ENCODE measurements around the gene NEUROG1. TPM values are rescaled to one million over a fixed set of nuclear protein-coding genes. Genes with fewer than 3 reads are reported as not detected.
A peak's percentile ranks its signal among the peaks of the same experiment; 100 is the strongest.

Gene NEUROG1
- total RNA-seq, 1 experiment from 2014 or later: not detected

DNA sequence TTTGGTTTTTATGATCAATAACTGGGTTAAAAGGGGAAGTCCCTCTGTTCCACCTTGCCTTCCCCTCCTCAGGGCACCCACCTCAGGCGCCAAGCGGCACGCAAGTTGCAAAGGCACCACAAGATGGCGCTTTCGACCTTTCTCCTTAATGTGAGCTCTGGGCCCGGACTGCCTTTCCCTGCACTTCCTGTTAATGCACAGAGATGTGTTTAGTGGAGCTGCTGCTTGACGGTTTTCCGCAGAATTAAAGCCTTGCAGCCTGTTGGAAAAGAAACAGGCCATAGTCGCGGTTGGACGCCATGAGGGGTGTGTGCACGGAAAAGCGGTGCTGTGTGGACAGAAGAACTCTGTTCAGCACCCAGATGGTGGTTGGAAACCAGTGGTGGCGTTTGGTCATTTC, 25.1 kb upstream of the NEUROG1 start:
- no peaks in the 10 kb centered on the region for H3K9me3 ChIP-seq (ENCODE audit: low read depth, low read length, poor library complexity, severe bottlenecking)
- H3K4me1 ChIP-seq (ENCODE audit: insufficient read depth, low read length, poor library complexity, severe bottlenecking): peaks cover 5% of the 10 kb centered on the region
- H3K36me3 ChIP-seq (ENCODE audit: insufficient read depth, low read length, poor library complexity, severe bottlenecking): no peaks in the 10 kb centered on the region
- no peak overlapping the region for H3K4me3 ChIP-seq (ENCODE audit: low read depth, low read length, poor library complexity, severe bottlenecking)
- intact Hi-C loops (cut with micrococcal nuclease; ENCODE audit: unreplicated experiment): loop anchor here (1.0 to 2.0 kb wide), 2 partner anchors 168 to 269 kb away; no protein-coding TSS in a partner anchor
- TF ChIP-seq EZH2 (IDR thresholded peaks at IDR 0.05; ENCODE audit: borderline replicate concordance, low read depth, low read length, poor library complexity, severe bottlenecking): no peak
- peak; percentile 91 for TF ChIP-seq CTCF (conservative IDR thresholded peaks at IDR 0.05; ENCODE audit: low read depth, low read length)
- DNase-seq (ENCODE audit: low spot score): peak; percentile 87
- ChIA-PET POLR2A (ENCODE audit: low non-redundant PET) (no interaction called here), CTCF (interaction anchor here (0.5 to 1.6 kb wide), 11 partner anchors 10 to 270 kb away, joined by 3 to 15 read pairs (median 3); partner anchors contain the start of gene CXCL14)
- H3K27ac ChIP-seq (ENCODE audit: low read depth, low read length, poor library complexity, severe bottlenecking): no peak overlapping the region
- H3K27me3 ChIP-seq (replicated peaks; ENCODE audit: insufficient read depth, low read depth, low read length, poor library complexity): peaks cover 9% of the 10 kb centered on the region
- no TSS peak for BruUV-seq (replicated peaks)

GRCh38 chr5:135559354-135559753, 23.6 kb upstream of the NEUROG1 start:
- intact Hi-C loops (cut with micrococcal nuclease; ENCODE audit: unreplicated experiment): no loop called here
- H3K27me3 ChIP-seq (replicated peaks; ENCODE audit: insufficient read depth, low read depth, low read length, poor library complexity): peaks cover 9% of the 10 kb centered on the region
- BruUV-seq (replicated peaks): no TSS peak
- no peaks in the 10 kb centered on the region for H3K4me1 ChIP-seq (ENCODE audit: insufficient read depth, low read length, poor library complexity, severe bottlenecking)
- H3K36me3 ChIP-seq (ENCODE audit: insufficient read depth, low read length, poor library complexity, severe bottlenecking): no peaks in the 10 kb centered on the region
- TF ChIP-seq CTCF (conservative IDR thresholded peaks at IDR 0.05; ENCODE audit: low read depth, low read length): no peak
- no peak for TF ChIP-seq EZH2 (IDR thresholded peaks at IDR 0.05; ENCODE audit: borderline replicate concordance, low read depth, low read length, poor library complexity, severe bottlenecking)
- DNase-seq (ENCODE audit: low spot score): peak; percentile 70
- H3K27ac ChIP-seq (ENCODE audit: low read depth, low read length, poor library complexity, severe bottlenecking): no peak overlapping the region
- H3K9me3 ChIP-seq (ENCODE audit: low read depth, low read length, poor library complexity, severe bottlenecking): no peaks in the 10 kb centered on the region
- ChIA-PET POLR2A (ENCODE audit: low non-redundant PET) (no interaction called here), CTCF (interaction anchor here (0.6 to 0.8 kb wide), 2 partner anchors 272 to 276 kb away, joined by 3 to 4 read pairs; no protein-coding TSS in a partner anchor)
- H3K4me3 ChIP-seq (ENCODE audit: low read depth, low read length, poor library complexity, severe bottlenecking): no peak overlapping the region

DNA sequence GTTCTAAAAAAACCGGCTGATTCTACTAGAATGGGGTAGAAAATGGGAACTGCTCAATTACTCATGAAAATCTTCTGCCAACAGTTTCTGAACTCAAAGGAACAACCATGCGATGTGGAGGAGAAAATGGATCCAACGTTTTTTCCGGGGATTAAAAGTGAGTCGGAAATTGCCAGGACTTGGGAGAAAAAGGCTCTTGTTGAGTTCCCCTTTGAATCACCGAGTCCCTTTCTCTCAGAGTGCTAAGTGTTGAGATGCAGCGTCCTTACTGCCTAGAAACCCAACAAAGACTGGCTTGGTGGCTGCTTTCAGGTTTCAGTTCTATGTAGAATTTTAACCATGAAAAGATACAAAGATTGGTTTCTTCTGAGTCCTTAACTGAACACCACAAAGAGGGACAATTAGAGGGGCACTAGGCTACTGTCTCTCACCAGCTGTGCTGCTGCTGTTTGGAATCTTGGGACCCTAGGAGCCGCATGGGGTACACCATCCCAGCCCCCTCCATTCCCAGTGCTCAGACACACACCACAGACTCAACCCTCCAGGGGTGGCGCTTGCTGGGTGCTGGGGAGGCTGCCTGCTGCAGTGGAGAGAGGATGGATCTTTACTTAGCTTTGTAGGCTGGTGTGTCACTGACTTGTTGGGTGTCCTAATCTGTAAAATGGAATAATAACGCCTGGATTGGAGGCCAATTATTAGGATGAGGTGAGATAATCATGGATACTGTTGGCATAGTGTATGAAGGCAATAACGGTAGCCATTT, 21.5 kb upstream of the NEUROG1 start:
- intact Hi-C loops (cut with micrococcal nuclease; ENCODE audit: unreplicated experiment): no loop called here
- no TSS peak for BruUV-seq (replicated peaks)
- TF ChIP-seq EZH2 (IDR thresholded peaks at IDR 0.05; ENCODE audit: borderline replicate concordance, low read depth, low read length, poor library complexity, severe bottlenecking) (no peak), CTCF (conservative IDR thresholded peaks at IDR 0.05; ENCODE audit: low read depth, low read length) (no peak)
- no peaks in the 10 kb centered on the region for H3K9me3 ChIP-seq (ENCODE audit: low read depth, low read length, poor library complexity, severe bottlenecking)
- CTCF ChIA-PET: interaction anchor here (0.6 to 1.4 kb wide), 2 partner anchors 80 to 91 kb away, joined by 3 read pairs; no protein-coding TSS in a partner anchor
- POLR2A ChIA-PET (ENCODE audit: low non-redundant PET): no interaction called here
- no peaks in the 10 kb centered on the region for H3K36me3 ChIP-seq (ENCODE audit: insufficient read depth, low read length, poor library complexity, severe bottlenecking)
- H3K4me1 ChIP-seq (ENCODE audit: insufficient read depth, low read length, poor library complexity, severe bottlenecking): no peaks in the 10 kb centered on the region
- peaks cover 9% of the 10 kb centered on the region for H3K27me3 ChIP-seq (replicated peaks; ENCODE audit: insufficient read depth, low read depth, low read length, poor library complexity)
- H3K4me3 ChIP-seq (ENCODE audit: low read depth, low read length, poor library complexity, severe bottlenecking): no peak overlapping the region
- no peak overlapping the region for H3K27ac ChIP-seq (ENCODE audit: low read depth, low read length, poor library complexity, severe bottlenecking)
- DNase-seq (ENCODE audit: low spot score): no peak
